GM19239 (cell line): ENCODE data around the gene EMC8.
"Not testable (repeated sequence)": the region's sequence is repeated elsewhere in the genome, so short reads cannot be mapped to it uniquely, and the experiment has no call there.

Source experiments
- DNase-seq: peaks from one replicate; pipeline ENCODE4 v3.0.0; 2011; ENCODE audit warnings: low spot score; ENCODE audit not compliant: insufficient read length
- FAIRE-seq: peaks from 2 replicates; lab custom pipeline; 2011; peaks lifted over from hg19 to GRCh38; lab: Jason Lieb, UNC

Gene EMC8

DNA sequence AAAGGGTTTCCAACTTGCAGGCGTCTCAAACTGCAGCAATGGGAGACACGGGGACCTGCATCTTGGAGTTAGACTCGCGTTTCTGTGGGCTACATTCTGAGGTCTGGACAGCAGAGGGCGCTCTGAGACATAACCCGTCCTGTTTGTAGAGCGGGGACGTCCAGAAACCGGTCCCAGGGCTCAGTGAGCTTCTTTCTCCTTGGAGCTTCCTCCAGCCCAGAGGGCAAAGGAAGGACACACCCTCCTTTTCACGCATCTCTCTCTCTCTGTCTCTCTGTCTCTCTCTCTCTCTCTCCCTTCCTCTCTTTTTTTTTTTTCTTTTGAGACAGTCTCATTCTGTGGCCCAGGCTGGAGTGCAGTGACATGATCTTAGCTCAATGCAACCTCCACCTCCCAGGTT, 19.9 kb upstream of the EMC8 start:
- FAIRE-seq (peak; percentile 42), DNase-seq (peak; percentile 72)

DNA sequence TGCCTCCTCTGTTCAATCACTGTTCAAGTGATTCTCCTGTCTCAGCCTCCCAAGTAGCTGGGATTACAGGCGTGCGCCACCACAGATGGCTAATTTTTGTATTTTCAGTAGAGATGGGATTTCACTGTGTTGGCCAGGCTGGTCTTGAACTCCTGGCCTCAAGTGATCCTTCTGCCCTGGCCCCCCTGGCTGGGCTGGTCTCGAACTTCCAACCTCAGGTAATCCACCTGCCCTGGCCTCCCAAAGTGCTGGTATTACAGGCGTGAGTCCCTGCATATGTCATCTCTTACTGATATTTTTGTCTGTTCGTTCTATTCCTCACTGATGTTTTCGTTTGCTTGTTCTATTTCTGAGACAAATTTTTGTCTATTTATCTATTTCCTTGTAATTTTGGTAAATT, 17.9 kb upstream of the EMC8 start:
- DNase-seq, FAIRE-seq: not testable (repeated sequence)

DNA sequence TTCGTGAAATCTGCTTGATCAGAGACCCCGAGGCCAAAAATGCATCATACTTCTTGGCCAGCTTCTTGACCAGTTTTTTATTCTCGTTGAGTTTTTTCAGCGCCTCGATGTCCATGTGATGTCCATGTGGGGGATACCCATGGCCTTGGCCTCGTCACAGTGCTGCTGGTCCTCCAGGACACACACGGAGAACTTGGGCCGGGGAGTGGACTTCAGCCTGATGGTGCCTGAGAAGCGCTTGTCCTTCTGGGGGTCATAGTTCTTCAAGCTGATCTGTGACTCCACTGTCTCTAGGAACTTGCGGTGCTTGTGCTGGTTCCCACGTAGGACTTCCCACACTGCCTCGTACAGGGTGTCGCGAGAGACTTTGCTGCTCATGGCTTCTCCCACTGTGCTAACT, 16.8 kb upstream of the EMC8 start:
- no peak for DNase-seq
- no peak for FAIRE-seq

DNA sequence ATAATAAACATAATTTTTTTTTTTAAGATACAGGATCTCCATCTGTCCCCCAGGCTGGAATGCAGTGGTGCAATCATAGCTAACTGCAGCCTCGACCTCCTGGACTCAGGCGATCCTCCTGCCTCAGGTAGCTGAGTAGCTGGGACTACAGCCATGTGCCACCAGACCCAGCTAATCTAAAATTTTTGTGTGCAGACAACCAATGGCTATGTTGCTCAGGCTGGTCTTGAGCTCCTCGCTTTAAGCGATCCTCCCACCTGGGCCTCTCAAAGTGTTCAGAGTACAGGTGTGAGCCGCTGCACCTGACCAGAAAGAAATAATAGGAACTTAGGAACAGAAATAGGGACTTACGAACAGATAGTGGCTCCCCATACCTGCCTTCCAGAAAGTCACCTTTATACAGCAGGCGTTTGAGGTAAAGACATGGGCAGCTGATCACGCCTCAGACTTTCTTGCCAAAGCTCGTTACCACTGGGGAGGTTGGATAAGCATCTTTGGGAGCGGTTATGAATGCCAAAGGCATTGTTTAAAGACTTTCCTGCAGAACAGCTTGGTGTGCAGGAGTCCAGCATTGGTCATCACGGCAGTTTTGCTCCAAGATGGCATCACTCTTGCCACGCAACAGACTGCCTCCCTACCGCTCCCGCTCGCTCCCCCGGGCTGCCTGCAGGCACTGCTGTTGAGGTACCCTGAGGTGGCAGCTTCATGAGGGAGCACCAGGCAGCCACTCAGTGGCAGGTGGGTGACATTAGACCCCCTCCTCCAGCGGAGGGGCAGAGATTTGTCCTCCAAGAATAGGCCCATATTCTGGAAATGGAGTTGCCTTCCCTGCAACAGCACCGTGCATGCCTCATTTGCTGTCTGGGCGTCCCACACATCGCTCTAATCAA, 13.7 kb upstream of the EMC8 start:
- FAIRE-seq: no peak
- DNase-seq: no peak

DNA sequence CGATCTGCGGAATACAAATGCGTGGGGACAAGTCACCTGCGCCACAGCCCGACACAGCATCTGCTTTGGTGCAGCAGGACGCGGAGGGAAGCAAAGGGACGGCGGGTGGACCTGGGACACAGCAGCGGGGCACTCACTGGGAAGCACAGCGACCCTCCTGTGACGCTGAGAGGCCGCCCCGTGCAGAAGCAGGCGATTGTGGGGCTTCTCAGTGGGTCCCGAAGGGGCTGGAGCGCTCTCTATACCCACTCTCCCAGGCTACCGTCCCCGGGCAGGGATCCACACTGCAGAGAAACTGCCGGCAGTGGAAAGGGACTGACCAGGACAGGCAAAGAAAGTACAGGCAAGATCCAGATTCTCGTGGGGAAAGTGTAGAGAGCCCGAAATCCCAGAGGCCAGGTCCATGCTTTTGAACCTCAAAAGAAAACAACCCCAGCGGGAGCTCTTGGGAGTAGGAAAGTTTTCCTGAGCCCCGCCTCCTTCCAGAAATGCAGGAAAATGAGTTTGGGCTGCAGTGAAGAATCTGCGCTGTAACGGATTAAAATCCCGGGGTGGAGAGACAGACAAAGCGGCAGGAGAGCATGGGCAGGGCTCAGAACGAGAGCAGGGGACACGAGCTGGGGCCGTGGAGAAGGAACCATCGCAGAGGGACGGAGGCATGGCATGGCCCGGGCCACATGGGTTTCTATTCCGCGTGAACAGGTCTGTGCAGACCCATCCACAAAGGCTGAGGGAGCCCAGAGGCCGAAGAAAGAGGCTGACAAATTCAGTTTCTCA, 12.9 kb upstream of the EMC8 start:
- DNase-seq (no peak), FAIRE-seq (no peak)

DNA sequence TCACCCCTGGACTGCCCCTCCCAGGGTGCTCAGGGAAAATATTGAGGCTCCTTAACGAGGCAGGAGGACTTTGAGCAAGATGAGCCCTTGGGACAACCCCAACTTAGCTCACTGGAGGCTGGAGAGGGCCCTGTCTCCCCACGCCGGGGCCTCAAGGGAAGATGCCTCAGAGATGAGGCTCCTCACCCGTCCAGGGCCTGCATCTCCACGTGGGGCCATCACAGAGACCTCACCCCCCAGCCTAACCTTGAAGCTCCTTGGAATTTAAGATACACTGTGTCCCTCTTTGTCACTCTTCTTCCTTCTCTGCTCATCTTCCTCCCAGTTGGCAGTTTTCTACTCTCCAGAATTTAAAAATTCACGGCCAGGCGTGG, 11.4 kb upstream of the EMC8 start:
- DNase-seq (no peak), FAIRE-seq (no peak)

DNA sequence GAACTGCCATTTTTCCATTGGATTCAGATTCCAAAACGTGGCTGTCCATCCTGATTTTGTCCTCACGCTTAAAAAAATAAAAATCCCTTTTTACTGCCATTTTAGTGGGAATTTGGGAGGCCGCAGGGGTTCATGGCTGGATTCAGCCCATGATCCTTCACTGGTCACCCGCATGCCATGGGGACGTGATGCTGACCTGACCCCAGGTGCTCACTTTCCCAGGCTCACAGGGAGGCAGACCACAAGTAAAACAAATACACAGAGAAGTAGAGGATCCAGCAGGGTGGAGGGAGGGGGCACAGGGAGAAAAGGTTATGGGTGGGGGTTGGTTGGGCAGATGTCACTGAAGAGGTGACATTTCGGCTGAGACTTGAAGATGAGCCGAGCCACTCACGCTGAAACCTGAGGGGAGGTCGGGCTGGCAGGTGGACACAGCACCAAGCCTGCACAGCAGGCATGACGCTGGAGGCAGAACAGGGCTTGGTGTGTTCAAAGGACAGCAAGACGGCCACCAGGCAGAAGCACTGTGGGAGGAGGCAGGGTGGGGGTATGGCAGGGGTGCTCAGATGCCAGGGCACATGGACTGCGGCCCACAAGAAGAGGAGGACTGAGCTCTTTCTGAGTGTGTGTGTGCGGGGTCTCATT, 10.9 kb upstream of the EMC8 start:
- FAIRE-seq (no peak), DNase-seq (no peak)

DNA sequence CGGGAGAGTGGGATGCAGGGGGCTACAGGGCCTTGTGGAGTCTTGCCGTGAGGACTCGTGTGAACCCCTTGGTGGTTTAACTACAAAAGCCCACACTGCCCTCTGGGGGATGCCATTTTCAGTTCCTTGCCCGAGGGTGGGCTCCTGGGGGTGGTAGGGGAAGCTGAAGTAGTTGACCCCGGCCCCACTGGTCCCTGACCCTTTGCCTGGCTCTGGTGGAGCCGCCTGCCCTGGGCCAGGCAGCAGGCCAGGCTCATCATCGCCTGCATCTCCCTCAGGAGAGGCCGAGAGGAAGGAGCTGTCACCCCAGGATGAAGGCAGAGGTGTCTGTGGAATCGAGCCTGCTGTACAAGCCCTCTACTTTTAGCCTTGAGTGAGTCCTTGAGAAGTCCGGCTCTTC, 10.3 kb upstream of the EMC8 start:
- no peak for DNase-seq
- no peak for FAIRE-seq

DNA sequence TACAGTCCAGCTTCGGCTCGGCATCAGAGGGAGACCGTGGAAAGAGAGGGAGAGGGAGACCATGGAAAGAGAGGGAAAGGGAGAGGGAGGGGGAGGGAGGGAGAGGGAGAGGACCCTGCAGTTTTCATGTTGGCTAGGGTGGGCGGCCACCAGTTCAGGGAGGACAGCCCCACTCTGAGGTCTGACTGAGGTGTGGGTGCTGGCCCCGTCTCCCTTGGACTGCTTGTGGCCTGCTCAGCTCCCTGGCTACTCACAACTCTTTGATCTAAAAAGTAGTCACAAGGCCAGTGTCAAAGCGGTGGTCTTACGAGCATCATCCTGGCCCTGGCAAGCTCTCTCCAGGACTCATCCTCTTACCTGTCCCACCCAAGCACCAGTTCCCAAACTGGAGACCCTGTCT, 9.6 kb upstream of the EMC8 start:
- no peak for FAIRE-seq
- no peak for DNase-seq

DNA sequence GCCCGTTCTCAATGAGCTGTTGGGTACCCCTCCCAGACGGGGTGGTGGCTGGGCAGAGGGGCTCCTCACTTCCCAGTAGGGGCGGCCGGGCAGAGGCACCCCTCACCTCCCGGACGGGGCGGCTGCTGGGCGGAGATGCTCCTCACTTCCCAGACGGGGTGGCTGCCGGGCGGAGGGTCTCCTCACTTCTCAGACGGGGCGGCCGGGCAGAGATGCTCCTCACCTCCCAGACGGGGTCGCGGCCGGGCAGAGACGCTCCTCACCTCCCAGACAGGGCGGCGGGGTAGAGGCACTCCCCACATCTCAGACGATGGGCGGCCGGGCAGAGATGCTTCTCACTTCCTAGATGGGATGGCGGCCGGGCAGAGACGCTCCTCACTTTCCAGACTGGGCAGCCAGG, 8.8 kb upstream of the EMC8 start:
- DNase-seq, FAIRE-seq: not testable (repeated sequence)

DNA sequence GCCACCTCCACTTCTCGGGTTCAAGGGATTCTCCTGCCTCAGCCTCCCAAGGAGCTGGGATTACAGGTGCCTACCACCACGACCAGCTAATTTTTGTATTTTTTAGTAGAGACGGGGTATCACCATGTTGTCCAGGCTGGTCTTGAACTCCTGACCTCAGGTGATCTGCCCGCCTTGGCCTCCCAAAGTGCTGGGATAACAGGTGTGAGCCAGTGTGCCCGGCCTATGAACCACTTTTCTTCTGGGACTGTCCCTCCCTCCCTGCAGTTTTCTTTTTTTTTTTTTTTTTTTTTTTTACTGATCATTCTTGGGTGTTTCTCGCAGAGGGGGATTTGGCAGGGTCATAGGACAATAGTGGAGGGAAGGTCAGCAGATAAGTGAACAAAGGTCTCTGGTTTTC, 8.0 kb upstream of the EMC8 start:
- DNase-seq, FAIRE-seq: not testable (repeated sequence)

DNA sequence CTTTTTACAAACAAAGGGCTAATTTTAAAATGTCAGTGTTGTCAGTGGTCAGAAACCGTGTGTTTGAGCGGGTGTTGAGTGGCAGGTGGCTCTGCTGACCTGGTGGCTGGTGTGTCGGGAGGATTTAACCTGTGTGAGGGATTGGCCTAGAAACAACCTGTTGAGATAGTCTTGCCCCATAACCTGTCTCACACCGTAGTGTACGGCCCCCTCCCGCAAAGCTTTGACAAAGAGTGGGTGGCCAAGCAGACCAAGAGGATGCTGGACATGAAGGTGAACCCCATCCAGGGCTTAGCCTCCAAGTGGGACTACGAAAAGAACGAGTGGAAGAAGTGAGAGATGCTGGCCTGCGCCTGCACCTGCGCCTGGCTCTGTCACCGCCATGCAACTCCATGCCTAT, 7.2 kb upstream of the EMC8 start:
- FAIRE-seq: no peak

DNA sequence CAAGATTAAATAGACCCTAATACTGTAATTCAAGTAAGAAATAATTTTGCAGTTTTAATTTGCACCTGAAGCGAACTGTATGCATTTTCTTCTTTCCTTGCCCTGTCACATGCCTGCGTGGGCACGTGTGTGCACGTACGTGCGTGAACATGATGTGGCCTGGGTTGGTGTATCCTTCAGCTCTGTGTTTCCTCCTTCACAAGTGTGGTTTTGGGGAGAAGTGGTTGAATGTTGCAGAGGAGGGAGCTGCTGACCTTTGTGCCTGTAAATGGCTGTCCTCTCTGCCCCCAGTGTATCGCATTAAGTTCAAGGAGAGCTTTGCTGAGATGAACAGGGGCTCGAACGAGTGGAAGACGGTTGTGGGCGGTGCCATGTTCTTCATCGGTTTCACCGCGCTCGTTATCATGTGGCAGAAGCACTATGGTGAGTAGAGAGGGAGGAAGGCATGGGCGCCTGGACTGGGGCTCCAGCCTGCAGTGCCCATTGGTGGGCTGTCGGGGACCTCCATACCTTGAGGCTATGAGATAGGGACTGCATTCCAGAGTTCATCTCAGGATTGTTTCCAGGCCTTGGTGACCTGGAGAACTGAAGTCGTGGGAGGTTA, 6.2 kb upstream of the EMC8 start:
- FAIRE-seq (no peak), DNase-seq (no peak)

More for the DNA sequence above, 7.2 kb upstream of the EMC8 start:
- no peak for DNase-seq

DNA sequence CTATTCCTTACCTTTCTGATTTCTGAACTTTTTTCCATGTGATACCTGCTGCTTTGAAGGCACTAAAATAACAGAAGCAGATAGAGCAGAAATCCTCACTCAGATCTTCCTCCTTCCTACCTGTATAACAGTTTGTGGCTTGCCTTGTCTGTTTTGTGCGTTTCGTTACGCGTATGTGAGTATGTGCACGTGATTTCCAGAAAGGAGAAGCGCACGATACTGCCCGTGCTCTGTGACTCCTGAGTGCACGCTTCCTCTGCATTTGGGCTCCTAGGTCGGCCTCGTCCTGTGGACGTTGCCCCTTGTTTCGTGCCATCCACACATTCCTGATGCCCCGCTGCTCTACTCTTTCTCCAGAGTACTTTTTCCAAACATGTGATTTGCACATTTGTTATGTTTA, 4.2 kb upstream of the EMC8 start:
- no peak for DNase-seq
- FAIRE-seq: no peak

DNA sequence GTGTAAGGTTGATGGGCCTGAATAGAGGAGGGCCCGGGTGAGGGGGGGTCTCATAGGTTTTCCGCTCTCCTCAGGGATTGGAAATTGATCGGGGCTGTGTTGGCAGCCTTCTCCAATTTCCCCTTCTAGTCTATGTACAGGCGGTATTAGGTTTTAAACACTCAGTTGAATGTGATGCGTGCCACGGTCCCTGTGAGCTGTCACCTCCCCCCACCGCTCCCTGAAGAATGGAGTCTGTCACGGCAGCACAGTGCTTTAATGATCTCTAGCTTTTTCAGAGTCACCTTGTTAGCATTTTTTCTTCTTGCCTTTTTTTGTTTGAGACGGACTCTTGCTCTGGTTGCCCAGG, 951 bp upstream of the EMC8 start:
- no peak for DNase-seq
- FAIRE-seq: no peak

DNA sequence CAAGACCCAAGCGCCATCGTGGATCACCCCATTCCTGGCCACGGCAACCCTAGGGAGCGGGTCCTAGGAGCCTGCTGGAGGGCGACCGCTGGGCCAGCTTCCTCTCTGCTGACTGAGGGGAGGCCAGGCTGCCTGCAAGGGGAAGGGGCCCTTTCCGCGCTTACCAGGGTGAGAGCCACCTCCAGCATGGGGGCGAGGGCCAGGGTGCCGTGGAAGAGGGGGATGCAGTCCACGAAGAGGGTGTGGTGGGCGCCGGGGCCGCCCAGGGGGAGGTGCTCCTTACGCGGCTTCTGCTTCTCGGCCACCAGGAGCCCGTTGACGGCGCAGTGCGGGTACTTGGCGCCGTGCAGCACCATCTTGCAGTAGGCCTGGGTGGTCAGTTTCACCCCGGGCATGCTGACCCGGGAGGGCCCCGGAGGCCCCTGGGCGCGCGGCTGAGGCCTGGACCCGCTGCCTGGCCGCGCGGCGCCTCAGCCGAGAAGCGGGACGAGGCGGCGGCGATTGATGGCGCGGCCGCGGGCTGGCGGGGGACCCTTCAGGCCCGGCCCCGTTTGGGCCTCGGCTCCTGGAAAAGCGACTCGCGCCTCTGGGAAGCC, 345 bp downstream of the EMC8 start:
- peak; percentile 60 for DNase-seq
- FAIRE-seq: no peak

DNA sequence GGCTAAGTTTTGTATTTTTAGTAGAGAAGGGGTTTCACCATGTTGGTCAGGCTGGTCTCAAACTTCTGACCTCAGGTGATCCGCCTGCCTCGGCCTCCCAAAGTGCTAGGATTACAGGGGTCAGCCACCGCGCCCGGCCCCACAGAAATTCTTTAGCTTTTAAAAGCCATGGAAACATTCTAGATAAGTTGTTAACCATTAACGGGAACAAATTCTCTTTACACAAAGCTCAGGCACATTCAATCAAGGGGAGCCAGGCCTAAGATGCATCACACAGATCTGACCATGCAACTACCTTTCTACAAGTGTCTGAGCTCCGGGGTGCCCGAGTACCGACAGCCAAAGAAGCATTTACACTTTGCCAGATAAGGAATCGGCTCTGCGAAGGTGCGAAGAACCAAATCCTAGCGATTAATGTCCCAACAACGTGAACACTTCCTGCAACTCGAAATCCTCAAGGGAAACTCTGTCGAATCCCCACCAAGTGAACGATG, 1.0 kb downstream of the EMC8 start:
- no peak for DNase-seq
- no peak for FAIRE-seq

DNA sequence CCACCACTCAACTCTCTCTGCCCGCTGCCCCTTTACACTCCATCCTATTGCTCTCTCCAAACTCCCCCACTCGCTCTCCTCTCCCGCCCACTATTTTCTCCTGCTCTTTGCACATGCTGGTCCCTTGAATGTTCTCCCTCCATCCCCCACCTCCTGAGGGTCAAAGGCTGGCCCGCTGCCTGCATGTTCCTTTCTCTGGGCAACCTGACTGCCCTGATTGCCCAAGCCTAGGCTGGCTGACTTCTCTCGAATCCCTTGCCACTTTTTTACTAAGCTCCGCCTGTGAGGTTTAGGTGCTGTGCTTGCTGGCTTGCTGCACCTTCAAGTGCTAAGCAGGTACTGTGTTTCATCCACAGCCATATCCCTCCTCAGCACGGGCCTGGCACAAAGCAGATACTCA, 2.7 kb downstream of the EMC8 start:
- DNase-seq (no peak), FAIRE-seq (no peak)

DNA sequence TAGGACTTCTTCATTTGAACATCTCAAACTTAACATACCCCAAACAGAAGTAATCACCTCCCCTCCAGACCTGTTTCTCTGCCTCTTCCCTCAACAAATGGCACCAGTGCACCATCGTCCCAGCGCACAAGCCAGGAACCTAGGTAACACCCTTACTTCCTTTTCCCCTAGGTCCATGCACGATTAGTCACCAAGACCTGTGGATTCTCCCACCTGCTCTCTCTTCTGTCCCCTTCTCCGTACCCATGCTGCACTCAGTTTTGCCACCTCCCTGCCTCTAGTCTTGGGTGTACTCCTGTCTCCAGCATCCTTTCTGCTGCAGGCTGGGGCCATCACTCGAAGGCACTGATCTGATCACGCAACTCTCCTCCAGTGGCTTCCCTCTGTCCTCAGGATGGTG, 3.2 kb downstream of the EMC8 start:
- FAIRE-seq: no peak
- DNase-seq: no peak

DNA sequence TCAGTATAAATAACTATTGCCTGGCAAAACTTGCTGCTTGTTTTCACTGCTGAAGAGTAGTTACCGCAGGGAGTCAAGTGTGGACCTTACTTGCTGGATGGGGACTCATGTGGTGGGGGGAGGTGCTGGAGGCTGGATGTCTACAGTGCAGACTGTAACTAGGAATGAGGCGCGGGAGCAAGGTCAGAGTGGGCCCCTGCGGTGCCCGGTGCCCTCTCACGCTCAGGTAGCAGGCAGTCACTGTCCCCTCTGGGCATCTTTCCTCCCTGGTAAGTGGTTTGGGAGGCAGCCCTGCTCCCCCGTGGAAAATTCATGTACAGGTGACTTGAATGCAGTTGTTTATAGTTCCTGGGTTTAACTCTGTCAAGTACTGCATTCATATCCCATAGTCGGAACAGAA, 4.6 kb downstream of the EMC8 start:
- FAIRE-seq: no peak
- no peak for DNase-seq
